Upper lobe of left lung (tissue), 6 donors: Measurements from ENCODE around the gene PRPH. TPM values are rescaled to one million over a fixed set of nuclear protein-coding genes. Genes with fewer than 3 reads are reported as not detected.

ENCODE experiments used
- ATAC-seq, 2 donors: fragments of 200-7000 bp; cut with Tn5 transposase; one replicate each; pipeline ENCODE4 v1.9.1; 2022; ENCODE audit warnings: mild to moderate bottlenecking in 2 of 2, moderate library complexity in 2 of 2; ENCODE audit not compliant: low FRiP score in 2 of 2
- DNase-seq, 2 donors: peaks; one replicate each; pipeline ENCODE4 v3.0.0-alpha.2; 2019 to 2020
- H3K27ac ChIP-seq, 4 donors: fragments of 200-600 bp; sonication (generic); one replicate each; pipeline ENCODE4 v1.5.1; 2016 to 2019
- H3K27me3 ChIP-seq, 4 donors: fragments of 200-600 bp; sonication (generic); one replicate each; pipeline ENCODE4 v1.5.1; 2017 to 2019
- H3K36me3 ChIP-seq, 4 donors: fragments of 200-600 bp; sonication (generic); one replicate each; pipeline ENCODE4 v1.5.1; 2016 to 2019
- H3K4me1 ChIP-seq, 4 donors: fragments of 200-600 bp; sonication (generic); one replicate each; pipeline ENCODE4 v1.5.1; 2018 to 2019
- H3K4me3 ChIP-seq, 4 donors: fragments of 200-600 bp; sonication (generic); one replicate each; pipeline ENCODE4 v1.5.1; 2017 to 2019; ENCODE audit warnings: mild to moderate bottlenecking in 2 of 4, moderate library complexity in 1 of 4
- H3K9me3 ChIP-seq, 4 donors: fragments of 200-600 bp; sonication (generic); one replicate each; pipeline ENCODE4 v1.5.1; 2018 to 2019
- CTCF ChIP-seq, 6 experiments: fragments of 450-650 bp in 4 of 6; fragments of 200-600 bp in 2 of 6; sonication (generic) in 2 of 6; IDR thresholded peaks; one replicate each; pipeline ENCODE4 v1.5.1; 2016 to 2019; ENCODE audit warnings: antibody characterized with exemption in 6 of 6
- EP300 ChIP-seq, 4 donors: sonication (generic); formaldehyde crosslinking; IDR thresholded peaks; one replicate each; pipeline ENCODE4 v1.5.1; 2017; ENCODE audit warnings: antibody characterized with exemption in 4 of 4, control low read depth in 2 of 4
- POLR2A ChIP-seq, 4 donors: fragments of 450-650 bp; IDR thresholded peaks; one replicate each; pipeline ENCODE4 v1.5.1; 2016 to 2017; ENCODE audit warnings: antibody characterized with exemption in 4 of 4, mild to moderate bottlenecking in 2 of 4
- POLR2AphosphoS5 ChIP-seq, 2 donors: sonication (generic); formaldehyde crosslinking; IDR thresholded peaks; one replicate each; pipeline ENCODE4 v1.5.1; 2017; ENCODE audit warnings: antibody characterized with exemption in 2 of 2
- WGBS, 2 donors: methylation state at CpG; one replicate each; pipeline ENCODE4 v1.1.5; 2017 to 2018; 5-methylcytosine and 5-hydroxymethylcytosine counted together
- total RNA-seq, 6 donors: library from RNA; depleted of rRNA in 4 of 6; stranded (reverse); fragments of >200 nt in 4 of 6; gene quantifications; one replicate each; pipeline versions ENCODE4 v1.1.0 to v1.2.1, GENCODE V29; 2016 to 2021
- donor health status: DM: no; HTN: no; CAD: no; lungs with moderate emphysema.
- donor health status: DM: no; HTN: yes; CAD: no; lungs with severe emphysema.

PRPH gene
- total RNA-seq, 6 donors from 2014 or later: 0.27 to 1.2 TPM; not detected in 4

GRCh38 chr12:49336645-49337584 is 42.0 kb downstream of the PRPH start, which contains the start of gene C1QL4:
Gene C1QL4, minus strand, starts transcription at chr12:49337188. Its CDS starts 711 bp downstream, at chr12:49336477.
- 1 to 3% methylated on average over 19 to 31 of the region's 65 CpGs for WGBS, 2 donors
- peaks cover 21 to 26% (median 23%) of the 10 kb centered on the region in 4 donors for H3K4me1 ChIP-seq
- ATAC-seq (peak; percentile 87 to 95), DNase-seq (peak; percentile 82 to 98)
- H3K9me3 ChIP-seq: no peaks in the 10 kb centered on the region
- no peaks in the 10 kb centered on the region for H3K36me3 ChIP-seq
- no peak within 1 kb of the TSS for H3K27ac ChIP-seq
- peak within 1 kb of the TSS in 3 of 4 donors; percentile 21 to 46 (median 29) for H3K4me3 ChIP-seq
- TF ChIP-seq CTCF (IDR thresholded peaks at IDR 0.05): peak; percentile 73 to 99 (median 88)
- no peak for TF ChIP-seq EP300 (IDR thresholded peaks at IDR 0.05)
- no peak for TF ChIP-seq POLR2AphosphoS5 (IDR thresholded peaks at IDR 0.05)
- no peak for TF ChIP-seq POLR2A (IDR thresholded peaks at IDR 0.05)
- peaks cover 1 to 55% (median 30%) of the 10 kb centered on the region in 4 donors for H3K27me3 ChIP-seq

GRCh38 chr12:49338830-49339463 is 44.0 kb downstream of the PRPH start:
- Histone ChIP-seq H3K4me1 (peaks cover 30 to 39% (median 36%) of the 10 kb centered on the region in 4 donors), H3K27ac (no peak overlapping the region), H3K9me3 (no peaks in the 10 kb centered on the region), H3K36me3 (no peaks in the 10 kb centered on the region), H3K4me3 (no peak overlapping the region), H3K27me3 (peaks cover 0 to 55% (median 32%) of the 10 kb centered on the region in 4 donors)
- no peak for ATAC-seq
- WGBS, 2 donors: 66 to 75% methylated on average over 6 of the region's 6 CpGs
- peak in 1 of 2 donors; percentile 10 for DNase-seq
- TF ChIP-seq POLR2AphosphoS5 (IDR thresholded peaks at IDR 0.05): no peak
- no peak for TF ChIP-seq CTCF (IDR thresholded peaks at IDR 0.05)
- no peak for TF ChIP-seq EP300 (IDR thresholded peaks at IDR 0.05)
- no peak for TF ChIP-seq POLR2A (IDR thresholded peaks at IDR 0.05)

DNA sequence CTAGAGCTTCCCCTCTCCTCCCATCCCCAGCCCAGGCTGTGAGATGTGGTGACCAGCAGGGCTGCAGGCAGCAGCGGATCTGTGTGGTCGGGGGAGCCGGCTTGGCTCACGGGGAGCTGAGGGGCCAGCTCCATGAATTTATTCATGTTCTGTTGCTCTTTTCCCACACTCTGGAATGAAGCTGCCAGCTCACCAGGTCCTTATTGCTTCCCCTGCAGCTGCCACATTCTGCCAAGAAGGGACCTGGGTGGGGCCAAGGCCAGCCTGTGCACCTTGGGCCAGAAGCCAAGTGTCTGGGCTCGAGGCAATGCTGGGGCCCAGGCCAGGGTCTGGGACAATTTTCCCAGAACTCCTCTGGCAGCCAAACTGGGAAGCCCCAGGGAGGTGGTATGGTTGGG is 44.5 kb downstream of the PRPH start:
- Histone ChIP-seq H3K27me3 (peaks cover 2 to 55% (median 31%) of the 10 kb centered on the region in 4 donors), H3K27ac (no peak overlapping the region), H3K36me3 (no peaks in the 10 kb centered on the region), H3K4me1 (peaks cover 30 to 40% (median 37%) of the 10 kb centered on the region in 4 donors), H3K9me3 (no peaks in the 10 kb centered on the region), H3K4me3 (no peak overlapping the region)
- WGBS, 2 donors: 39 to 49% methylated on average over 5 of the region's 5 CpGs
- DNase-seq (no peak), ATAC-seq (no peak)
- TF ChIP-seq EP300 (IDR thresholded peaks at IDR 0.05) (no peak), CTCF (IDR thresholded peaks at IDR 0.05) (no peak), POLR2A (IDR thresholded peaks at IDR 0.05) (no peak)

DNA sequence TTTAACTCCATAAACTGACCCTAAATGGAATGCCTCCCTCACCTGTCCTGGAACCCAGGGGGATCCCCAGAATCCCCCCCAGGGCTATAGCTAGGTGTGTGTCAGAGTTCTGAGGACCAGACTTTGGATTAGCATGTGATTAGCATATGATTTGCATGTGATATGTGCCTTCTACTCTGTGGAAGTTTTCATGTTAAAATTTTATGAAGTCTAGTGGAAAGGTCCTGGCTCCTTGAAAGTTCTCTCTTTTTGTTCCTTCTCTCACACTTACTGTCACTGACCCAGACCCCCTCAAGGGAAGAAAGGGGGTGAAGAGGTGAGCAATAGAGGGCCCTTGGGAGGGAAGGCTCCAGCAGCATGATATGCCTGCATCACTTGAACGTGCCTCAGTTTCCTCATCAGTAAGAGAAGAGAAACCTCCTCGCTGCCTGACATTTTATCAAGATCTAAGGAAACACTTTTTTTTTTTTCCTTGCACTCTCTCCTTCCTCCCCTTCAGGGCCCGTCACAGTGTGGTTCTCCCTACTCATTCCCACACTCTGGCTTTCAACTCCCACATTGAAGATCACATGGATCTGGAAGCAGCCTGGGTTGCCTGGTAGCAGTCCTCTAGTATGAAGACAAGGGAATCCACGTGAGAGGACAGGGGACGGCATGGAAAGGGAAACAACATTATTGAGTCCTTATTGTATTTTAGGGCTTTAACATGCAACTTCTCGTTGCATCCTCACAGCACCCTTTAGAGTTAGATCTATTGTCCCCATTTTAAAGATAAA is 45.3 kb downstream of the PRPH start:
- no peak for TF ChIP-seq POLR2A (IDR thresholded peaks at IDR 0.05)
- no peak for TF ChIP-seq POLR2AphosphoS5 (IDR thresholded peaks at IDR 0.05)
- TF ChIP-seq EP300 (IDR thresholded peaks at IDR 0.05): no peak
- TF ChIP-seq CTCF (IDR thresholded peaks at IDR 0.05): no peak
- Histone ChIP-seq H3K4me1 (peaks cover 36 to 46% (median 43%) of the 10 kb centered on the region in 4 donors), H3K27ac (no peak overlapping the region), H3K9me3 (no peaks in the 10 kb centered on the region), H3K27me3 (peaks cover 4 to 55% (median 35%) of the 10 kb centered on the region in 4 donors), H3K36me3 (no peaks in the 10 kb centered on the region), H3K4me3 (no peak overlapping the region)
- 60 to 63% methylated on average over 6 of the region's 6 CpGs for WGBS, 2 donors
- DNase-seq (no peak), ATAC-seq (no peak)
